ENCODE measurements around the gene RIN1.

Gene RIN1

DNA sequence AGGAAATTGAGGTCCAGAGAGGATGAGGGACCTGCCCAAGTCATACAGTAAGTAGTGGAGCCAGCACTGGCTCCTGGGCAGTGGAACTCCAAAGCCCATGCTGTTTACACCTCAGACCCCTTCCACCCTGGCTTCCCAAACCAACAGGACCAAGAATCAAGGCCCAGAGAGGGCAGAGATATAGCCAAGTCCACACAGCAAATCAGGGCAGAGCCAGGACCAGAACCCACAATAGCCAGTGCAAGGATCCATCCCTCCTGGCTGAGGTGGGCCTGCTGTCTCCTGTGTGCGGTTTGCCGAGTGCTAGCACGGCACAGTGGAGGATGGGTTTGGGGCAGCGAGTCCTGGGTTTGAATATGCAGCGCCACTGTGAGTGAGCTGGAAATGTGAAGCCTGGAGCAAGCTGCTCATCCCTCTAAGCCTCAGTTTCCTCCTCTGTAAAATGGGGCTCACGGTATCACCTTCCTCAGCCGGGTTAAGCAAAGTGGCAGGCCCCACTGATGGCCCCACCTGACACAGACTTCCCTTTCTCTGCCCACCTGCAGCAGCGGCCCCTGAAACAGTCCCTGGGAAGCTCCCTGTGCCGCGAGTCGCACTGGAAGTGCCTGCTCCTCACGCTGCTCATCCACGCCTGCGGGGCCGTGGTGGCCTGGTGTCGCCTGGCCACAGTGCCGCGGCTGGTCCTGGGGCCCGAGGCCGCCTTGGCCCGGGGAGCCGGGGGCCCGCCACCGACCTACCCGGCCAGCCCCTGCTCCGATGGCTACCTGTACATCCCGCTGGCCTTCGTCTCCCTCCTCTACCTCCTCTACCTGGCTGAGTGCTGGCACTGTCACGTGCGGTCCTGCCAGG is 42.2 kb downstream of the RIN1 start:
- no peak for DNase-seq

DNA sequence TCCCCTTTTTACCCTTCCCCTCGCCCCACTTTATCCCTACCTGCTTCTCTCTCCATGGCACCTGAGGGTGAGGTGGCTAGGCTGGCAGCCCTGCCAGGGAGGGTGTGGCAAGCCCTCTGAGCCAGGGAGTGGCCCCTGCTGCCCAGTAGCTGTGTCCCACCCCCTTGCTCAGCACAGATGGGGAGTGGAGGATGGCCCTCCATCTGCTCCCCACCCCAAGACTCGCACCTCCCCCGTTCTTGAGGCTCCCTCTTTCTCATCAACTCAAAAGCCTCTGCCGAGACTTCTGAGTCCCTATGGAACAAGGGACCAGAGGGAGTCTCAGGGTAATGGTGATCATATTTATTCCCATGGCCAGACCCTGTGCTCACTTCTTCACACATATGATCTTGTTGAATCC is 42.9 kb downstream of the RIN1 start:
- no peak for DNase-seq

DNA sequence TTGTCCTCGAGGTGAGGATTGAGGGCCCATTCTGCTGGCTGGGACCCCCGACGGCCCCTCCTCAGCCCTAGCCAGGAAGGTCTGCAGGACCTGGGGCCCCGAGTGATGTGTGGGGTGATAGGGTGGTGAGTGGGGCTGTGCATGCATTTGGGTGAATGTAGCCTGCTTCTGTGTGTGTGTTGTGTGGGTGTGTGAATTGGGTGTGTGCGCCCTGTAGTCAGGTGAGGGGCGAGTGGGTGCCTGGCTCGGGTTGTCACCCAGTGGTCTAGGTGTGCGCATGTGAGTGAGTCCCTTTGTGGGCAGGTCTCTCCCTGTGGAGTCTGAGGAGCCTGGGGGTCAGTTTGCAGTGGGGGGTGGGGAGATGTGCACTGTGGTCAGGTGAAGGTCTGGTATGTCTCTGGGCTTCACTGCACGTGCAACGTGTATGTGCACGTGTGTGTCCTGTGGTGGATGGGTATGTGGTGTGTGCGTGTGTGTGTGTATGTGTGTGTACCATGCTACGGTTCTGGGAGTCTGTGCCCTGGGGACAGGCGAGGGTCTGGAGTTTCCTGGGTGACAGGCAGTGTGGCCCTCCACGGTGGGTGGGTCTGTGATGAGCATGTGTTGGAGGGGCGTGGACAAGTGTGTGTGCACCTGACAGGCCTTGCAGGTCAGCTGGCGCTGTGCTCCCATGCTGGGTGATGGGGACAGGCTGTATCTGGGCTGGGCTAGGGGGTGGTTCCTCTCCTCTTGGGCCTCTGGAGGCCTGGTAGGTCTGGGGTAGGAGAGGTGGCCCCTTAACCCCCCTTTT is 43.5 kb downstream of the RIN1 start:
- no peak for DNase-seq

DNA sequence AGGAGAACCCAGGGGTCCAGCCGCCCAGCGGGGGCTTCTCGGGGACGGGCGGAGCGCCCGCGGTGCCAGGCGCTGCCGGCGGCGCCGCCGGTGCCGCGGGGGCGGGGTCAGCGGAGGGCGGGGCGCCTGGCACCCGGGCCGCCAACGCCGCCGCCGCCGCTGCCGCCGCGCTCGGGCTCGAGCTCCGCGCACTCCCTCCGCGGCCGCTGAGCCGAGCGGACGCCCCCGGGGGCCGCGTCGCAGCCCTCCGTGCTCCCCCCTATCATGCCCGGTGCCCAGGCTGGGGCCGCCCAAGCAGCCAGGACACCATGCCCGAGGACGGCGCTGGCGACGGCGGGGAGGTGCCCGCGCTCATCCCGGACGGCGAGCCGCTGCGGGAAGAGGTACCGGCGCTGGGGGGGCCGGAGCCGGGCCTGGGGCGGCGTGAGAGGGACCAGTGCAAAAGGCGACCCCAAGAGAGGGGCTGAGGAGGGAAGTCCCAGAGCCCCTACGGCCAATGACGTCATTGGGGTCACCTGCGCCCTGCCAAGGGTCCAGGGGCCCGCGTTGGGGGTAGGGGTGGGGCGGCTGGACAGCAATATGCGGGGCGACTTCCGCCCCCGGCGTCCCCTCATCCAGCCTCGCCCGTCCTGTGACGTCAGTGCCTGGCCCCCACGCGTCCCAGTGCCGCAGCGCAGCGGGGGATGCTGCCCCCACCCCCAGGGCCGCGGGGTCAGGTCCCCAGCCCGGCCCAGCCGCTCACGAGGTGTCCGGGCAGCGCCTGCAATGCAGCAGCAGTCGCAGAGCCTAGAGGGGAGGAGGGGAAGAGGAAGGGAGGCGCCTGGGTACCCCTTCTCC is 44.3 kb downstream of the RIN1 start, which contains the start of gene TMEM151A:
Gene TMEM151A (plus strand): TSS at position 189 of the 837 bp plus-strand sequence. CDS start 120 bp downstream, at position 309.
- DNase-seq, result no peak

DNA sequence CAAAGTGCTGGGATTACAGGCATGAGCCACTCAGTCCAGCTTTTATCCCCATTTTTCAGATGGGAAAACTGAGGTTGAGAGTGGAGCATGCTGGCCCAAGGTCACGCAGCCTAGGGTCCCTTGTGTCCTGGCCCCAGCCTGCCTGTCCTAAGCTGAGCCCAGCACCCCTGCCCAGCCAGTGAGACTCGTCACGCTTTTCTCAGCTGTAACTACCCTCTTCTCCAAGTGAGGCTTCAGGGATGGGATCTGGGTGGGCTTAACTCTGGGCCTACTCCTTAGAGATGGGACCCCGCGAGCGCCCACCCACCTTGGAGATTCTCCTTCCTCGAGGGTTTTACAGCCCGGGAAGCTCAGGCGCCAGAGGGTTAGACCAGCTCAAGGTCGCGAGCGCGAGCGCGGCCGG is 44.9 kb downstream of the RIN1 start:
- DNase-seq, result no peak

DNA sequence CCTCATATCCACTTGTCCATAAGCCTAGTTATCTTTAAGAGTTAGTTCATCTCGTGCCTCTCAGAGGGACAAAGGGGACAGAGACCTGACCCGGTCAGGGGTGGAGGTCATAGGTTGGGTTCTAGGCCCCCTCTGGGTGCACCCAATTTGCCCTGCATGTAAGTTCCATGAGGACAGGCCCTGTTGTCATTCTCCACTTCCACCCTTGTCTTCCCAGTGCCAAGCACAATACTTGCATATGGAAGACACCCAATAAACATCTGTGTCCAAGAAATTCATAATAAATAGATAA is 46.0 kb downstream of the RIN1 start:
- no peak for DNase-seq

DNA sequence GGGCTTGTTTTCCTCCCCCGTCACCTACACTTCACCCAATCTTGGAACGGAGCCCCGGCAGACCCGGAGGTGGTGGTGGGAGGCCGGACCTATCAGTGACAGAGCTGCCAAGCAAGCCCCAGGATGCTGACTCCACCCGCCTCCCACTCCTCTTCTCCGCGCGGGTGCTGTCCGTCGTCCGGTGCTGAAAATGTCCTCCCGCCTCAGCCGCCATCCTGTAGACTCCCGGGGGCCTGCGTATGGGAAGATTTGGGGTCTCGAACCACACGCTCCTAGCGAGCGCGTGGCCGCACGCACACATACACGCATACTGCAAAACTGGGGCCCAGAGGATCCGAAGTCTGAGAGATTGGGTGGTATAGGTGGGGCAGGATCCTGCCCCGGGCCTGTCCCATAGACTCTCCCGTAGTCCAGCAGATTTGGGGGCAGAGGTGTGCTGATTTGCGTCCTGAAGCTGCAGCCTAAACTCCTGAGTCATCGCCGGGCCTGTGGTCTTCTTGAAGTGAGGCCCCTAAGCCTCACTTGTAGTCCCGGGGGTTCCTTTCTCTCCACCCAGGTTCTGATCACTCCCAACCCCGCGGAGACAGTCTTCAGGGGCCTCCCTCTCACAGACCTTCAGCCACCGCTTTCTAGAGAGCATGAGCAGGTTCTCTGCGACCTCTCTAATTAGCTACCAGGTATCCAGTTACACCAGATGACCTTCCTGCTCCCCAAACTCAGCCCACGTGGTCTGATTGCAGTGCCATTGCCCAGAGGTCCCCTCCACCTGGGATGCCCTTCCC is 46.5 kb downstream of the RIN1 start:
- peak; percentile 81 for DNase-seq

DNA sequence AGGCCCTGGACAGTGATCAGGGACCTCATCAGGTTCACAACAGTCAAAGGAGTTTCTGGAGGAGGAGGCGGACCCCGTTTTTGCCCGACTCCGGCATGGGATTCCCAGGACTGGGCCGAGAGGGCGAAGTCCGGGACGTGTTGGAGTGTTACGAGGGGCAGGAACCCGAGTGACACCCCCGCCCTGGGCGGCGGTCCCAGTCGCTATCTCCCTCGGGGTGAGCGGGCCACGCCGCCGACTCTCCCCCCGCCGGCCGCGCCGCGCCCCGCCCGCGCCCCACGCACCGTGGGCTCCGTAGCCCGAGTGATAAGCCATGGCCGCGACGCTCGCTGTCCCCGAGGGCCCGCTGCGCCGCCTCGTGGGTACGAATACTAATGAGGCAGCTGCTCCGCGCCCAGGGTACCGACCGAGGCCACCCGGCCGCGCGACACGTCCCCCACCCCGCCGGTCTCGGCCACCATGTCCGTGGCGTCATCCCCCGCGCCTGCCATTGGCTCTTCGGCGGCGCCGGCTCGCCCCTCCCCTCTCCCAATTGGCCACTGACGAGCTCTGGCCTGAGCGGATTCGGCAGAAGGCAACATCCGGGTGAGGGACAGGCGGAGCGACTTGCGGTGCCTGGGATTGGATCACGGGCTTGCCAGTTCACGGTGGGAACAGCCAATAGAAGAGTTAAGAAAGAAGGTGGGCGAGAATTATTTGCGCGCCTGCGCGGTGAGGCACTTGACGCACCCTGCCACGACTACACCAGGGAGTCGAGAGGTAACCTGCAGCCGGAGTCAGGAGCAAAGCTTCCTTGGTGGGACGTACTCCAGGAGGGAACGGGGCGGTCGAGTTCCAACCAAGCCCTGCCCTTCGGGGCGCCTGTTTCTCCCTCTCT is 47.3 kb downstream of the RIN1 start, which contains the start of gene YIF1A:
Gene YIF1A (minus strand): TSS at position 473 of the 877 bp plus-strand sequence. CDS start 158 bp downstream, at position 315.
- DNase-seq, result peak; percentile 97

DNA sequence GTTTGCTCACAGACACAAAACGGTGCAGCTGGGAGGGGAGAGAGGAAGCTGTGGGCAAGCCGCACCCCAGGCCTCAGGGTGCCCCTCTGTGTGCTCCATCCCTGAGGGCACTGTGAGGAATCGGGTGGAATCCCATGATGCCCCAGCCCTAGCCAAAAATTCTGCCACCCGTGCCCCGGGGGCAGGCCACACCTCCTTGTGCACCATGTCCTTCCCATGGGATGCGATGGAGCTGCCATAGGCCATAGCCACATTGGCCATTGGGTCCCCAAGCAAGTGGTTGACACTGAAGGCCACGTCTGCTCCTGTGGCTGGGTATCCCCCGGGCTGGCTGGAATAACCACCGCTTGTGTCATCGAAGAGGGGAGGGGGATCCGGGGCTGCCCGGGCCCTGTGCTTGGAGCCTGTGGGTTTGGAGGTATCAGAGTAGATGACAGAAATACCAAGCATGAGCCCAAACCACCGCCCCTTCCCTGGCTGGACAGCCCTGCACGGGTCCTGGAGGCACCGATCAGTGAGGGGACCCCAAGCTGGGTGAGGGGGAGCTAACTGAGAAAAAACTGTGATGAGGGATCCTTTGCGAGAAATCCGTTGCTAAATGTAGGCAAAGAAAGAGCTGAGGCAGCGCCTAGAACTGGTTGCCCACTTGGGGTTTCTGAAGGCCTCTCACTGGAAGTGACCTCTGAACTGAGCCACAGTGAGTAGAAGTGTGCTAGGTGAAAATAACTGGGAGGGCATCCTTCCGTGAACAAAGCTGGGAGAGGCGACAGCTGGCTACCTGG is 48.2 kb downstream of the RIN1 start:
- DNase-seq, result no peak

DNA sequence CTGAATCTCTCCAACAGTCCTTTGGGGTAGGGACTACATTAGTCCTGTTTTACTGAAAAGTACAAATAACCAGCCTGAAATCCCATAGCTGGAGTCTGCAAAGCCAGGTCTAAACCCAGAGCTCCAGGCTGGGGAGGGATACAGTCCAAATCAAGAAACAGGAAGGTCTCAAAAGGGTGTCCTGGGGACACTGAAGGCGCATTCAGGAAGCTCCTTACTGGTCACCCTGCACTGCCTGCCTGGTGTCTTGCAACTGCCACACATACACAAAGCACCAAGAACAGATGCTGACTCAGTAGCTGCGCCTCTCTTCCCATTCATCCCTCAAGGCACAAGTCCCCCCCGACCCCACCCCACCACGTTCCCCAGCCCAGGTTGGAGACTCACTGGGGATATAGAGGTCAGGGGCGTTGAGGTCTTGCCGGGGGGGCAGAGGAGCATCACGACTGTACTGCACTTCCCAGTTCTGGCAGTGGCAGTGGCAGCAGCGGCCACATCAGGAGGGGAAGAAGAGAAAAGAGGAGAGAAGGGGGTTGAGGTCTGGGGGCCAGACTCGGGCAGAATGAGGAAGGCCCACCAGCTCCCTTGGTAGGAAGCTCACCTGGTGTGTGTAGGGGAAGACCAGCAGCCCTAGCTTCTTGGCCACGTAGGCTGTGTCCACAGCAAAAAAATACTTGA is 48.9 kb downstream of the RIN1 start:
- DNase-seq, result no peak

DNA sequence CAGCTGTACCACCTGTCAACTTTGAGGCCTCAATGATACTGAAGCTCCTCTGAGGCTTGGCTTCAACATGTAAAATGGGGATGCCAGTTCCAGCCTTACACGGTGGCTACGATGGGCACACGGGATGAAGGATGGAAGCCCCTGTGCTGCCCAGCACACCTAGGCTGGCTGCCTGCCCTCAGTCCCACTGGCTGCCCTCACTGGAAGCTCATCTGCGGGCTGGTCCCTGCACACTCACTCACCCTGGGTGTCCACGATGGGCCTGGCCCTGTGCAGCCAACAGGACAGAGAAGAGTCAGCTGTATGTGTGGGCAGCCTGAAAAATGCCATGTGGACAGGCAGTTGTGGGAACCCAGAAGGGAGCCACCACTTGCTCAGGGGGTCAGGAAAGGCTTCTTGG is 49.5 kb downstream of the RIN1 start:
- DNase-seq, result no peak

DNA sequence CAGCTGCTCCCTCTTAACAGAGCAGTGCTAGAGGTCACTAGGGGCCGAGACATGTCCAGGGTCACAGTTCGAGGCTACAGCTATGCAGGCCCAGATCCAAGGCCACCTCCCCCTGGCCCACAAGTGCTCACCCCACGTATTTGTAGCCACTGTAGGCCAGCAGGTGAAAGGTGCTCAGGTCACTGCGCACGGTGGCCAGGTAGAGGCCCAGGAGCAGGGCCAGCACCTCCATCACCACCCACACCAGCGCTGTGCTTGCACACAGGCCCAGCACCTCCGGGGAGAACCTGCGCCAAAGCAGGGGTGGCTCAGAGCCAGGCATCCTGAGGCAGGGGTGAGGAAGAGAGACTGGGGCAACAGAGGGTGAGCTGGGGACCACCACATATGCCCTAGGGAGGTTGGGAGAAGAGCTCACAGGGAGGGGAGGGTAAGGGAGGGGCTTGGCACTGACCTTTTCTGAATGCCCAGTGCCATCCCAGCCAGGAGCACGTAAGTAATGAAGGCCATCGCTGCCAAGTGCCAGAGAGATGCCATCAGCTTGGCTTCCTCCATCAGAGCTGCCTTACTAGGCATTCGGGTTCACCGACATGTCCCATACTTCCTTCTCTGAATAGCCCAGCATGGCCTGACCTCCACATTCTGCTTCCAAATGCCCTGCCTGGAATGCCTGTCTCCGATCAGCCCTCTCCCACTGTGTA is 50.8 kb downstream of the RIN1 start:
- DNase-seq, result no peak

DNA sequence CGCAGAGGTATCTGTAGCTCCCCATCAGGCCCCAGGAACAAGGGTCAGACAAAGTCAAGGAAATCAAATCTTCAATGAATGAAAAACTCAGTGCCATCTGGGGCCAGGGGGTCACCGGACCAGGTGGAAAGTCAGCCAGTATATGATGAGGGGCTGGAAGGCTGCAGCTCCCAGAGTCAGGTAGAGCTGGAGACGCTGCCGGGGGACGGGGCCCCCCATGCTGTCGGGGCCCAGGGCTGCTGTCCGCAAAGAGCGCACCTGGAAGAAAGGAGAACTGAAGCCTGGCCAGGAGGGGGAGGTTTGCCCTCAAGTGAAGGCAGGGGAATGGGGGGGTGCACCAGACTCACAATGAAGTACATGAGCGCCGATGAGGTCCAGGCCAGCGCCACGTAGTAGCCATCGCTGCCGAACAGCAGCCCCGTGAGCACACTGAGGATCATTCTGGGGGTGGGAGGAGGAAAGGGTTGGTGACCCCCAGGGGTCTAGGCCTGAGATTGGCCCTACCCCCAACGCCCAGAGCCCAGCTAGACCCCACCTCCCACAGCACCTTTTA is 51.6 kb downstream of the RIN1 start:
- DNase-seq, result no peak

DNA sequence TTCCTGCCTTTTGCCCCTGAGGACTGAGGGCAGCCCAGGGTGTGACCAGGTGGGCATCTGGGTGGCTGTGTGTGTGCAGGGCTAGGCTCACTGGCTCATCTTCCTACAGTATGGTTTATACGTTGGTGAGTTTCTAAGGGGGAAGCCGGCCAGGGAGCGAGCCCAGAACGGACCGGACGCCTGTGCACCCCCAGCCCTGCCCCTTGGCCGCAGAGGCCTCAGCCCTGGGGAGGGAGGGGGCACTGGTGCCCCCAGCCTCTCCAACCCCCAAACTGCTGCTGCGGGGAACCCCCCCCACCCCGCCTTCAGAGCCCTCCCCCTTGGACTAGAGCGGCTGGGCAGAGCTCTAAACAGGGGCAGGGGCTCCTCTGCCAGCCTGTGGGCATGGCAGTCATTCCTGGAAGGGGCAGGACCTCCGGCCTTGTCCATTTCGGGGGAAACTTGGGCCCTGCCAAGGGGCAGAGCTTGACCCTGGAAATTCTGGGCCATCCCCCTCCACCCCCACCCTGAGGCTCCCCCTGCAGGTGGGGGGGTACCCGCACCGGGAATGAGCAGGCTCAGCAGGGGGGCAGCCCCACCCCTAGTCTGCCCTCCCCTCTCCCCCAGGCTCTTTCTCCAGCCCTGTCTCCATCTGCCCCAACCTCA is 52.7 kb downstream of the RIN1 start:
- DNase-seq, result no peak

DNA sequence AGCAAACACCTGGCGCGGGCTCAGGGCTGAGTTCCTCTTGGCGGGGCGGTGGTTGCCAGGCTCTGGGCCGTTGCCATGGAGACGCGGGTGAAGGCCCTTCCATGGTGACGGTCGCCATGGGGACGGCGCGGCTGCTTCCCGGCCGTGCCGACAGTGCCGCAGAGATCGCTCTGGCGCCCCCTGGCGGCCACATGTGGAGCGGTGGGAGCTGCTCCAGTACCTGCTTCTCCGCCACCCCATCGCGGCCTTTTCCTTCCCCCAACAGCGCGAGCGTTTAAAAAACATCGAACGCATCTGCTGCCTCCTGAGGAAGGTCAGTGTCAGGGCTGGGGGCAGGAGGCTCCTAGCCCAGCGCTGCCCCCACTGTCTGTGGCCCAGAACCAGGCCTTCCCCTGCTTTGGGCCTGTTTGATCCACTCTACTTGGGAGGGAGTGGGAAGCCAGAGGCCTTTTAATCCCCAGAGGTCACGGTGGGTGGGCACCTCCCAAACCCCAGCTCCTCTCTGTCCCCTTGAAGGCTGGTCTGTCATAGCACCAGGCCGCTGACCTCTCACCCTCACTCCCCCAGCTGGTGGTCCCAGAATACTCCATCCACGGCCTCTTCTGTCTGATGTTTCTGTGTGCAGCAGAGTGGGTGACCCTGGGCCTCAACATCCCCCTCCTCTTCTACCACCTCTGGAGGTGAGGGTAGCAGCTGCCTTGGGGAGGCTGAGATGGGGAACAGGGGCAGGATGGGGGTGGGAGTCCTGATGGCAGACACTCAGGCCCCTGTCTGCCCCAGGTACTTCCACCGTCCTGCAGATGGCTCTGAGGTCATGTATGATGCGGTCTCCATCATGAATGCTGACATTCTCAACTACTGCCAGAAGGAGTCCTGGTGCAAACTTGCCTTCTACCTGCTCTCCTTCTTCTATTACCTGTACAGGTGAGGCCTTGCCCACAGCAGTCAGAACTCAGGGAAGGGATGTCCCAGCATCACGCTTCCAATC is 53.5 kb downstream of the RIN1 start:
- DNase-seq, result peak; percentile 99

Data from activated CD4-positive, CD25-positive, alpha-beta regulatory T cell treated with anti-CD3 and anti-CD28 coated beads, Interleukin-2, amount 50 U/mL, for 72 hours (primary cell).